GM12875 (cell line): ENCODE results near the gene SPRY4.
A peak's percentile ranks its signal among the peaks of the same experiment; 100 is the strongest.

ENCODE experiments used
- H3K4me3 ChIP-seq: one replicate; pipeline ENCODE4 v1.5.1; 2011; ENCODE audit warnings: low read depth, low read length, control low read depth
- TF ChIP-seq, protein P1 (sequence below): IDR thresholded peaks from 2 replicates; pipeline ENCODE4 v1.5.1; 2011; ENCODE audit warnings: low read depth, mild to moderate bottlenecking, control low read depth, inconsistent platforms, low read length, moderate library complexity, borderline replicate concordance; ENCODE audit not compliant: insufficient read depth

The SPRY4 gene

DNA sequence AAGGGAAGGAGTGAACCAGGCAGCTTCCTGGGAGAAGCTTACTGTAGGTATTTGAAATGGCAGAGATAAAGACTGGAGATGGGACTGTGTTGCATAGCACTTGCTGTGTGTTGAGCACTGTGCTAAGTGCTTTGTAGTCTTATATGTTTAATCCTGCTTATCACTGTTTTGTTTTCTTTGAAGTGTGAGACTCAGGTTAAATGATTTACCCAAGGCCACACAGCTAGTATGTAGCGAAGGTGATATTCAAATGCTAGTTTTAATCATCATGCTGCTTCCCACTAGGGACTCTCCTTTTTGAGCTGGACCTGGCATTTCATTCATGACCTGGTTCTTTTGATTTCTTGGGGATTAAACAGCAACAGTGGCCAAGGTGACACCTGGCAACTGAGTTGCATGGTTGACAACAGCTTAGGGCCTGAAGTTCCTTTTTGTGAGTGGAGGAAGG, 35.3 kb upstream of the SPRY4 start:
- H3K4me3 ChIP-seq, result no peak overlapping the region
- TF ChIP-seq, protein P1, sequence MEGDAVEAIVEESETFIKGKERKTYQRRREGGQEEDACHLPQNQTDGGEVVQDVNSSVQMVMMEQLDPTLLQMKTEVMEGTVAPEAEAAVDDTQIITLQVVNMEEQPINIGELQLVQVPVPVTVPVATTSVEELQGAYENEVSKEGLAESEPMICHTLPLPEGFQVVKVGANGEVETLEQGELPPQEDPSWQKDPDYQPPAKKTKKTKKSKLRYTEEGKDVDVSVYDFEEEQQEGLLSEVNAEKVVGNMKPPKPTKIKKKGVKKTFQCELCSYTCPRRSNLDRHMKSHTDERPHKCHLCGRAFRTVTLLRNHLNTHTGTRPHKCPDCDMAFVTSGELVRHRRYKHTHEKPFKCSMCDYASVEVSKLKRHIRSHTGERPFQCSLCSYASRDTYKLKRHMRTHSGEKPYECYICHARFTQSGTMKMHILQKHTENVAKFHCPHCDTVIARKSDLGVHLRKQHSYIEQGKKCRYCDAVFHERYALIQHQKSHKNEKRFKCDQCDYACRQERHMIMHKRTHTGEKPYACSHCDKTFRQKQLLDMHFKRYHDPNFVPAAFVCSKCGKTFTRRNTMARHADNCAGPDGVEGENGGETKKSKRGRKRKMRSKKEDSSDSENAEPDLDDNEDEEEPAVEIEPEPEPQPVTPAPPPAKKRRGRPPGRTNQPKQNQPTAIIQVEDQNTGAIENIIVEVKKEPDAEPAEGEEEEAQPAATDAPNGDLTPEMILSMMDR, result no peak

GRCh38 chr5:142358648-142359047, 33.8 kb upstream of the SPRY4 start:
- TF ChIP-seq, protein P1, result no peak

GRCh38 chr5:142358121-142358520, 33.3 kb upstream of the SPRY4 start:
- H3K4me3 ChIP-seq, result no peak overlapping the region
- TF ChIP-seq, protein P1, result no peak

More at GRCh38 chr5:142358648-142359047, 33.8 kb upstream of the SPRY4 start:
- no peak overlapping the region for H3K4me3 ChIP-seq

DNA sequence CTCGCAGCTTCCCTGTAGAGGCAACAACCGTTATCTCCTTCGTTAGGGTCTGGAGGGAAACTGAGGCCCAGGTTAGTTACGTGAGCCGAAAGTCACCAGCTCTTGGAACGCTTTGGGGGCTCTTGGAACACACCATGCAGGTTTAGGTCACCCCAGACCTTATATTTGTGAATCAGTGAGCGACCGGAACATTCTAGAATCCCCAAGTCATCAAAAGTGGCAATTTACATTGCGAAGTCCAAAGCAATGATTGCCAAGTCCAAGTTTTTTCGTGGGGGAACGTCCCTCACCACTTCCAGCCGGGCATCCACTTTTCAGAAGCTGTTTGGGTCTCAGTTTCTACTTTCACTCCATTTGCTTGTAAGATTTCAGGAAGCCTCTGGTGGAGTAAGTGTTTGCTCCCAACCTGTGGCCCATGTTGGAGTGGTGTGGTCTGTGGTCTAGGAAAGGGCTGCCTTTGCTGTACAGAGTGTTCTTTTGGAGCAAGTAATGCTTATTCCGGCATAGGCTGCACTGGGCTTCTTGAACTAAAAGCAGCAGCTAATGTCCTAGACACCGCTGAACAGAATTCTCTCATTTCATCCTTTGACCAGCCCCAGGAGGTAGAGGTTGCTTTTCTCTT, 32.8 kb upstream of the SPRY4 start:
- TF ChIP-seq, protein P1, result no peak
- H3K4me3 ChIP-seq, result peak overlapping the region; percentile 56

- peak overlapping the region; percentile 56 for H3K4me3 ChIP-seq
- TF ChIP-seq, protein P1, result no peak
Measured at GRCh38 chr5:142356716-142357468, 32.1 kb upstream of the SPRY4 start.

GRCh38 chr5:142356349-142356715, 31.5 kb upstream of the SPRY4 start:
- peak overlapping the region; percentile 56 for H3K4me3 ChIP-seq

GRCh38 chr5:142353071-142353472, 28.3 kb upstream of the SPRY4 start:
- no peak overlapping the region for H3K4me3 ChIP-seq
- TF ChIP-seq, protein P1, result no peak

More at GRCh38 chr5:142356349-142356715, 31.5 kb upstream of the SPRY4 start:
- TF ChIP-seq, protein P1, result no peak
